B cell (primary cell): Measurements from ENCODE around the gene NUAK2. TPM values are rescaled to one million over a fixed set of nuclear protein-coding genes. Genes with fewer than 3 reads are reported as not detected.

Experiments
- ATAC-seq: fragments of 200-7000 bp; cut with Tn5 transposase; one replicate; pipeline ENCODE4 v1.10.0; 2021; ENCODE audit warnings: low read depth, mild to moderate bottlenecking, moderate number of reproducible peaks, moderate library complexity
- CTCF ChIA-PET: fragments of 350-600 bp; sonication (Branson Sonifier 250); formaldehyde crosslinking; loops from one replicate; lab custom pipeline; 2021; ENCODE audit warnings: antibody characterized with exemption, inconsistent platforms; lab: Charles Lee
- POLR2A ChIA-PET: fragments of 350-600 bp; sonication (Branson Sonifier 250); formaldehyde crosslinking; loops from one replicate; lab custom pipeline; 2021; ENCODE audit warnings: antibody characterized with exemption; lab: Charles Lee
- DNase-seq: peaks from one replicate; pipeline ENCODE4 v3.0.0; 2013
- H2AFZ ChIP-seq: 2 replicates; pipeline ENCODE4 v1.6.1; 2012; ENCODE audit warnings: mild to moderate bottlenecking, low read depth, low read length; ENCODE audit not compliant: insufficient read depth, poor library complexity, severe bottlenecking
- H3K27ac ChIP-seq, 2 donors: 1 replicate in 1 of 2; 2 replicates in 1 of 2; pipeline ENCODE4 v1.5.1; 2012 to 2013; ENCODE audit warnings: low read length in 2 of 2, mild to moderate bottlenecking in 2 of 2, moderate library complexity in 1 of 2
- H3K27me3 ChIP-seq, 4 experiments: fragments of 200-600 bp in 1 of 4; sonication (generic) in 1 of 4; replicated peaks in 1 of 4; 1 replicate in 2 of 4; 2 replicates in 2 of 4; pipeline versions ENCODE4 v1.6.1 to v1.7.0; 2013 to 2016; ENCODE audit warnings: low read length in 3 of 4, mild to moderate bottlenecking in 2 of 4, mixed read lengths in 1 of 4, moderate library complexity in 1 of 4; ENCODE audit not compliant: insufficient read depth in 4 of 4, control insufficient read depth in 3 of 4; ENCODE audit errors: control extremely low read depth in 1 of 4
- H3K36me3 ChIP-seq, 2 experiments: replicated peaks in 1 of 2; 1 replicate in 1 of 2; 2 replicates in 1 of 2; pipeline versions ENCODE4 v1.6.1 to v1.7.1; 2013; ENCODE audit warnings: low read length in 1 of 2; ENCODE audit not compliant: insufficient read depth in 2 of 2, control insufficient read depth in 1 of 2; ENCODE audit errors: control extremely low read depth in 1 of 2, extremely low read depth in 1 of 2
- H3K4me1 ChIP-seq, 2 donors: fragments of 200-600 bp in 1 of 2; sonication (generic) in 1 of 2; 1 replicate in 1 of 2; 2 replicates in 1 of 2; pipeline versions ENCODE4 v1.5.1 to v1.6.1; 2013 to 2017; ENCODE audit warnings: low read length in 2 of 2; ENCODE audit not compliant: control insufficient read depth in 2 of 2, insufficient read depth in 2 of 2
- H3K4me2 ChIP-seq: replicated peaks from 2 replicates; pipeline ENCODE3; 2012; ENCODE audit warnings: mild to moderate bottlenecking, low read depth, low read length; ENCODE audit not compliant: poor library complexity, severe bottlenecking
- H3K4me3 ChIP-seq, 5 experiments: fragments of 200-600 bp in 1 of 5; sonication (generic) in 1 of 5; 1 replicate in 3 of 5; 2 replicates in 2 of 5; pipeline versions ENCODE4 v1.5.1 to v1.7.0; 2011 to 2016; ENCODE audit warnings: low read length in 4 of 5, mild to moderate bottlenecking in 4 of 5, low read depth in 2 of 5, control low read depth in 1 of 5, moderate library complexity in 1 of 5; ENCODE audit not compliant: insufficient read depth in 1 of 5; ENCODE audit errors: control extremely low read depth in 1 of 5, extremely low read depth in 1 of 5
- H3K79me2 ChIP-seq: fragments of 200-600 bp; sonication (generic); one replicate; pipeline ENCODE4 v1.6.0; 2016; ENCODE audit warnings: low read length; ENCODE audit not compliant: control insufficient read depth, insufficient read depth
- H3K9ac ChIP-seq: fragments of 200-600 bp; sonication (generic); 2 replicates; pipeline ENCODE4 v1.6.1; 2017; ENCODE audit warnings: mild to moderate bottlenecking, low read length, moderate library complexity
- H3K9me3 ChIP-seq, 3 donors: one replicate each; pipeline versions ENCODE4 v1.6.1 to v1.7.1; 2013; ENCODE audit warnings: low read length in 2 of 3; ENCODE audit not compliant: control insufficient read depth in 2 of 3, insufficient read depth in 1 of 3; ENCODE audit errors: control extremely low read depth in 1 of 3
- H4K20me1 ChIP-seq: 2 replicates; pipeline ENCODE4 v1.6.0; 2012; ENCODE audit warnings: mild to moderate bottlenecking, low read length; ENCODE audit not compliant: insufficient read depth, control insufficient read depth, poor library complexity, severe bottlenecking
- H3K27ac Mint-ChIP-seq: one replicate; pipeline ENCODE4 v1.8.0; 2021; ENCODE audit warnings: mixed read lengths
- H3K27me3 Mint-ChIP-seq: one replicate; pipeline ENCODE4 v1.8.0; 2021; ENCODE audit warnings: mixed read lengths
- H3K4me1 Mint-ChIP-seq: one replicate; pipeline ENCODE4 v1.8.0; 2021; ENCODE audit warnings: mixed read lengths
- H3K4me3 Mint-ChIP-seq: one replicate; pipeline ENCODE4 v1.8.0; 2021; ENCODE audit warnings: mixed read lengths
- H3K9me3 Mint-ChIP-seq: one replicate; pipeline ENCODE4 v1.8.0; 2022; ENCODE audit warnings: mixed read lengths; ENCODE audit not compliant: insufficient read depth
- EZH2 ChIP-seq: IDR thresholded peaks from 2 replicates; pipeline ENCODE4 v1.6.1; 2012; ENCODE audit warnings: borderline replicate concordance, low read depth, mild to moderate bottlenecking, moderate library complexity, low read length; ENCODE audit not compliant: insufficient read depth, poor library complexity, severe bottlenecking
- WGBS: methylation state at CpG from one replicate; pipeline ENCODE4 v1.1.5; 2013; ENCODE audit warnings: missing lambda C conversion rate; ENCODE audit not compliant: insufficient coverage; 5-methylcytosine and 5-hydroxymethylcytosine counted together
- intact Hi-C: fragments of 100-400 bp; cut with micrococcal nuclease; formaldehyde crosslinking; loops from one replicate; pipeline ENCODE4 v1.10.0; 2022
- polyA plus RNA-seq: library from polyadenylated mRNA; depleted of rRNA; stranded (reverse); fragments of >200 nt; gene quantifications from 2 replicates; pipeline ENCODE4 v1.2.3, GENCODE V29; 2012
- total RNA-seq, 2 donors: library from RNA; stranded (reverse); fragments of 120-200 nt in 1 of 2; gene quantifications; 1 replicate in 1 of 2; 2 replicates in 1 of 2; pipeline versions ENCODE4 v1.2.3 to v1.2.4, GENCODE V29; 2013 to 2022
- TF ChIP-seq, protein P1 (sequence below): fragments of 200-600 bp; IDR thresholded peaks from one replicate; pipeline ENCODE4 v1.8.0; 2022; ENCODE audit warnings: antibody characterized with exemption, mild to moderate bottlenecking

Gene NUAK2
- total and polyA plus RNA-seq, 2 donors (not counting 1 experiment from before 2014, with no cell fraction given) = 37.9 to 102 TPM

DNA sequence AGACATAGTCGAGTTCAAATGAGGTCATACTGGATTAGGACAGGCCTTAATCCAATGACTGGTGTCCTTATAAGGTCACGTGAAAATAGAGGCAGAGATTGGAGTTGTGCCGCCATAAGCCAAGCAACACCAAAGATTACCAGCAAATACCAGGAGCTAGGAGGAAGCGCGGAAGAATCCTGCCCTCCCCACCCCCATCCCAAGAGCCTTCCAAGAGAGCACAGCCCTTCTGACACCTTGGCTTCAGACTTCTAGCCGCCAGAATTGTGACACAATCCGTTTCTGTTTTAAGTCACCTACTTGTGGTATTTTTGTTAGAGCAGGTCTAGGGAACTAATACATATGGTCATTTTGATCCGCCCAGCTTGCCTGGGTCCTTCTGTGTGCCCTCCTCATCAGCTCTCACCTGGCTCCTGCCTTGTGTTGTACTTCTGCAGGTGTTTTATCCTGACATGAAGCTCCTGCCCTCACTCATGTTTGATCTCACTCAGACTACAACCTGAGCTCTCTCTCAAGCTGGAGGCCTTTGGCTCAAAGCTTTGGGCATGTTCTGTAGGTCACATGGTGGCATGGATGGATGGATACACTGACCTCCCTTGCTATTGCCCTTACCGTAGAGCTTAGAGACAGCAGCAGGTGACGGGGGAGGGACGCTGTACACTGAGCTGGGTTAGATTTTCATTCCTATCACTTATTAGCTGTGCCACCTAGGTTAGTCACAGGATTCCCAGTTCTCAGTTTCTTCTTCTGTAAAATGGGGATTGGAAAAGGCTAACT, 10.7 kb upstream of the NUAK2 start:
- H3K27me3 ChIP-seq = peaks cover 0 to 3% (median 1%) of the 10 kb centered on the region in 4 experiments
- H3K9me3 ChIP-seq = no peaks in the 10 kb centered on the region
- peaks cover 0 to 4% of the 10 kb centered on the region in 2 donors for H3K4me1 ChIP-seq
- WGBS = 75% methylated on average over 4 of the region's 11 CpGs
- intact Hi-C loops = no loop called here
- H4K20me1 ChIP-seq = no peaks in the 10 kb centered on the region
- H3K4me3 Mint-ChIP-seq = no peak overlapping the region
- H3K4me2 ChIP-seq = no peak overlapping the region
- H3K27ac ChIP-seq = no peak overlapping the region
- H3K4me1 Mint-ChIP-seq = peaks cover 5% of the 10 kb centered on the region
- peaks cover 8% of the 10 kb centered on the region for H3K27me3 Mint-ChIP-seq
- no peak overlapping the region for H3K9ac ChIP-seq
- no peak overlapping the region for H3K4me3 ChIP-seq
- ChIA-PET POLR2A (interaction anchor here (1.2 kb wide), 1 partner anchor 61 kb away, joined by 4 read pairs; no protein-coding TSS in a partner anchor), CTCF (interaction anchor here (0.6 to 32.7 kb wide), 12 partner anchors 7 to 327 kb away, joined by 3 to 2421 read pairs (median 6); partner anchors contain the start of genes KLHDC8A and NUAK2)
- no peak overlapping the region for H3K27ac Mint-ChIP-seq
- ATAC-seq (no peak), DNase-seq (no peak)
- no peaks in the 10 kb centered on the region for H3K79me2 ChIP-seq
- no peak overlapping the region for H2AFZ ChIP-seq
- H3K36me3 ChIP-seq = no peaks in the 10 kb centered on the region
- no peaks in the 10 kb centered on the region for H3K9me3 Mint-ChIP-seq
- TF ChIP-seq, protein P1, sequence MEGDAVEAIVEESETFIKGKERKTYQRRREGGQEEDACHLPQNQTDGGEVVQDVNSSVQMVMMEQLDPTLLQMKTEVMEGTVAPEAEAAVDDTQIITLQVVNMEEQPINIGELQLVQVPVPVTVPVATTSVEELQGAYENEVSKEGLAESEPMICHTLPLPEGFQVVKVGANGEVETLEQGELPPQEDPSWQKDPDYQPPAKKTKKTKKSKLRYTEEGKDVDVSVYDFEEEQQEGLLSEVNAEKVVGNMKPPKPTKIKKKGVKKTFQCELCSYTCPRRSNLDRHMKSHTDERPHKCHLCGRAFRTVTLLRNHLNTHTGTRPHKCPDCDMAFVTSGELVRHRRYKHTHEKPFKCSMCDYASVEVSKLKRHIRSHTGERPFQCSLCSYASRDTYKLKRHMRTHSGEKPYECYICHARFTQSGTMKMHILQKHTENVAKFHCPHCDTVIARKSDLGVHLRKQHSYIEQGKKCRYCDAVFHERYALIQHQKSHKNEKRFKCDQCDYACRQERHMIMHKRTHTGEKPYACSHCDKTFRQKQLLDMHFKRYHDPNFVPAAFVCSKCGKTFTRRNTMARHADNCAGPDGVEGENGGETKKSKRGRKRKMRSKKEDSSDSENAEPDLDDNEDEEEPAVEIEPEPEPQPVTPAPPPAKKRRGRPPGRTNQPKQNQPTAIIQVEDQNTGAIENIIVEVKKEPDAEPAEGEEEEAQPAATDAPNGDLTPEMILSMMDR = no peak
- no peak for TF ChIP-seq EZH2

DNA sequence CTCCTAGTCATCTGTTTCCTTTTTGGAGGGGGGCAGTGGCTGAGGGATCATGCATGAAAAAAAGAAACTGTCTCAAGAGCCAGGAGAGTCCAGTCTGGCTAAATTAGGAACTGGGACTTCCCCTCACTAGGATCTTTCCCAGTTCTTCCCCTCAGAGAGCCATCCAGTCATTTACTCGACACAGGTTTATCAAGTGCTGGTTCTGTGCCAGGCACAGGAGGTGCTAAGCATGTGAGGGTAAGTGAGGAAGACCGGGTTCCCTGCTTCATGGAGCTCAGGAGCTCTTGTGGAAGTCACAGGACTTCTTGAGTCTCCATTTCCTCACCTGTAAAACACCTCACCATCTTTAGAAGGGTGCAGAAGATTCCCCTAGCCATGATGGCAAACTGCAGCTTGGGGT, 8.6 kb upstream of the NUAK2 start:
- Histone ChIP-seq H3K4me3 (no peak overlapping the region), H3K4me2 (no peak overlapping the region), H3K4me1 (peaks cover 7% of the 10 kb centered on the region in 2 donors), H3K79me2 (peaks cover 14% of the 10 kb centered on the region), H3K27me3 (peaks cover 0 to 8% (median 1%) of the 10 kb centered on the region in 4 experiments), H4K20me1 (no peaks in the 10 kb centered on the region), H3K9ac (no peak overlapping the region), H3K36me3 (no peaks in the 10 kb centered on the region), H3K9me3 (no peaks in the 10 kb centered on the region), H2AFZ (no peak overlapping the region), H3K27ac (no peak overlapping the region)
- no peak for TF ChIP-seq EZH2
- TF ChIP-seq, protein P1 = no peak
- CTCF ChIA-PET = interaction anchor here (0.6 to 32.7 kb wide), 5 partner anchors 24 to 194 kb away, joined by 3 to 2421 read pairs (median 10); partner anchors contain the start of gene NUAK2
- Mint-ChIP-seq H3K4me1 (peaks cover 6% of the 10 kb centered on the region), H3K4me3 (no peak overlapping the region), H3K9me3 (no peaks in the 10 kb centered on the region), H3K27ac (no peak overlapping the region), H3K27me3 (peaks cover 14% of the 10 kb centered on the region)
- intact Hi-C loops = no loop called here
- no peak for DNase-seq
- no CpG with 5 or more reads among the region's 2 CpGs for WGBS
- POLR2A ChIA-PET = no interaction called here
- no peak for ATAC-seq
